ENCODE data around the gene LITAFD.
A peak's percentile ranks its signal among the peaks of the same experiment; 100 is the strongest.
"Not testable (repeated sequence)": the region's sequence is repeated elsewhere in the genome, so short reads cannot be mapped to it uniquely, and the experiment has no call there.

The LITAFD gene

GRCh38 chr16:8882041-8882617, at the start of gene LITAFD:
Gene LITAFD, plus strand, starts transcription at chr16:8882351. Its CDS starts 2,005 bp downstream, at chr16:8884356.
- DNase-seq: no peak

GRCh38 chr16:8832717-8833105, 49.4 kb upstream of the LITAFD start:
- no peak for DNase-seq

- not testable (repeated sequence) for DNase-seq
Observed at GRCh38 chr16:8836797-8837196, 45.4 kb upstream of the LITAFD start.

GRCh38 chr16:8837594-8837993, 44.6 kb upstream of the LITAFD start:
- not testable (repeated sequence) for DNase-seq

GRCh38 chr16:8842016-8842415, 40.1 kb upstream of the LITAFD start:
- peak; percentile 22 for DNase-seq

GRCh38 chr16:8843296-8843695, 38.9 kb upstream of the LITAFD start:
- DNase-seq: not testable (repeated sequence)

- no peak for DNase-seq
Observed at GRCh38 chr16:8845699-8846298, 36.4 kb upstream of the LITAFD start.

GRCh38 chr16:8846401-8846932, 35.7 kb upstream of the LITAFD start:
- no peak for DNase-seq

GRCh38 chr16:8847145-8847544, 35.0 kb upstream of the LITAFD start:
- no peak for DNase-seq

- DNase-seq: no peak
Observed at GRCh38 chr16:8847623-8848022, 34.5 kb upstream of the LITAFD start.

GRCh38 chr16:8848231-8848938, 33.8 kb upstream of the LITAFD start:
- DNase-seq: no peak

GRCh38 chr16:8848939-8849391, 33.2 kb upstream of the LITAFD start:
- DNase-seq: no peak

- no peak for DNase-seq
Observed at GRCh38 chr16:8849411-8850011, 32.6 kb upstream of the LITAFD start.

GRCh38 chr16:8850279-8850885, 31.8 kb upstream of the LITAFD start:
- no peak for DNase-seq

GRCh38 chr16:8851761-8852403, 30.3 kb upstream of the LITAFD start:
- no peak for DNase-seq

GRCh38 chr16:8852534-8852933, 29.6 kb upstream of the LITAFD start:
- DNase-seq: no peak

- no peak for DNase-seq
Observed at GRCh38 chr16:8853150-8853549, 29.0 kb upstream of the LITAFD start.

GRCh38 chr16:8853611-8854010, 28.5 kb upstream of the LITAFD start:
- DNase-seq: no peak

GRCh38 chr16:8854298-8854948, 27.7 kb upstream of the LITAFD start:
- DNase-seq: no peak

- DNase-seq: no peak
Observed at GRCh38 chr16:8855051-8855786, 26.9 kb upstream of the LITAFD start.

GRCh38 chr16:8855972-8856371, 26.2 kb upstream of the LITAFD start:
- DNase-seq: no peak
